Peyer's patch (tissue), 4 donors: ENCODE data around the gene HES4.

ENCODE experiments used
- CTCF ChIP-seq, 6 experiments: fragments of 450-650 bp in 4 of 6; fragments of 200-600 bp in 2 of 6; sonication (generic) in 1 of 6; IDR thresholded peaks; one replicate each; pipeline ENCODE4 v1.5.1; 2017 to 2019; ENCODE audit warnings: antibody characterized with exemption in 6 of 6, mild to moderate bottlenecking in 3 of 6, moderate library complexity in 1 of 6
- POLR2A ChIP-seq, 2 donors: fragments of 450-650 bp; IDR thresholded peaks; one replicate each; pipeline ENCODE4 v1.5.1; 2017; ENCODE audit warnings: antibody characterized with exemption in 2 of 2, mild to moderate bottlenecking in 2 of 2, moderate library complexity in 2 of 2

- TF ChIP-seq CTCF (IDR thresholded peaks at IDR 0.05), result no peak
- TF ChIP-seq POLR2A (IDR thresholded peaks at IDR 0.05), result no peak
These were observed 49.6 kb downstream of the HES4 start for GRCh38 chr1:950268-950667.
